Lower leg skin (tissue), 3 donors: ENCODE data around the gene RBP4.

Experiments
- CTCF ChIP-seq, 3 donors: fragments of 450-650 bp; IDR thresholded peaks; one replicate each; pipeline ENCODE4 v1.5.1; 2016; ENCODE audit warnings: antibody characterized with exemption in 3 of 3, mild to moderate bottlenecking in 3 of 3, moderate library complexity in 2 of 3
- POLR2A ChIP-seq, 2 donors: fragments of 450-650 bp; IDR thresholded peaks; one replicate each; pipeline ENCODE4 v1.6.1; 2016 to 2017; ENCODE audit warnings: antibody characterized with exemption in 2 of 2, mild to moderate bottlenecking in 1 of 2, moderate library complexity in 1 of 2

GRCh38 chr10:93590638-93591037, 10.4 kb downstream of the RBP4 start:
- TF ChIP-seq POLR2A (IDR thresholded peaks at IDR 0.05) (no peak), CTCF (IDR thresholded peaks at IDR 0.05) (no peak)
